ENCODE results near the gene SIMC1. TPM values are rescaled to one million over a fixed set of nuclear protein-coding genes. Genes with fewer than 3 reads are reported as not detected.
A peak's percentile ranks its signal among the peaks of the same experiment; 100 is the strongest.

SIMC1 gene
- total RNA-seq, 1 donor, result 11.0 TPM

DNA sequence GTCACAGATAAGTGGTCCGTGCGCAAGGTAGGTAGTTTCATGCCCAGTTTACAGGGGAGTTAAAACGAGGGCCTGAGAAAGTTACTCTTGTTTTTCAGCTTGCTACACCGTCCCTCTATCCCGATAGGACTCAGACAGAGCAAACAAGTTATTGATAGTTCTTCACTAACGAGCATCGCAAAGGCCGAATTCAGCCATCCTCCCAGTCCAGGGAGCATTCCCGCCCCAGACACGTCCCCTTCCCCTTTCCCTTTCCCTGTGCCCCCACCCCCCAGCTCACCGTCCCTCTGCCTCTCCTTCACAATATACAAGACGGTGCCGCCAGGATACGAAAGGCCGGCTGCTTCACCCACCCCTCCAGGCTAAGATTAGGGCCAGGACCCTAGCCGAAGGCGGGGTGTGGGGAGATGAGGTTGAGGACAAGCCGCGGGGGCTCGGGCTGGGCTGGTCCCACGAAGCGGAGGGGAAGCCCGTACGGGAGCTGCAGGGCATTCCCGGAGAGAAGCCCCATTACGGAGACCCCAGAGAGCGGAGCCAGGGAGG lies 122.7 kb downstream of the SIMC1 start:
- DNase-seq (ENCODE audit: low read depth in 2 of 3, low spot score in 2 of 3), result peak in 1 of 3 donors; percentile 11

DNA sequence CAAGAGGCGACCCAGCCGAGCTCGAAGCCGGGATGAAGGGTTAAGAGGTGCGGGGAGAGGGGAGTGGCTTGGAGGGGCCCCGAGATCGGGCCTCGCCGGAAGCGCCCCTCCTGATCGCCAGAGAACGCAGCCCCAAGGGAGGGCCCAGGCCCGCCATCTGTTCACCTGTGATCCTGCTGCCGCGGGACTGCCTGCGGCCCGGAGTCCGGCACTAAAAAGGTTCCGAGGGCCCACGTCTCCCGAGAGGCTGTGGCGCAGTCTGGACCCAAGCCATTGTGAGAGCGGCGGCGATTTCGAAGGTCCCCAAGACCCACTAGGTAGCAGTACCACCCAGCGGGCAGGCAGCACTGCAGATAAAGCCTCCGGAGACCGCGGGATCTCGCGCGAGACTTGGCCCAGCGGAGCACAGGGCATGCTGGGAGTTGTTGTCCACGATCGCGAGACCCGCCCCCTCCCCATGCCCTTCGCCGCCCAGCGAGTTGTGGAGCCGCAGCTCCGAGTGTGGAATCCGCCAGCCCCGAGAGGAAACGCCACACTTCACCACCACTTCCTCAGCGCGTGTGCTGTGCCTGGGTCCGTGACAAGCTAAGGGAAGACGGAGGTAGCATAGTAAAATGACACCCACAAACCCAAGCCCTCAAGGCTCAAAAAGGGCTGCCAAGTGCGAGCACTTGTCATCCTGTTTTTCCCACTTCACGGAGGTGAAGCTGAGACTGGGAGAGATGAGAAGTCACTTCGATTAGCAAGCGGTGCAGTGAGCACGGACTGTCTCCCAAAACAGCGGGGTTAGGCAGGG lies 123.4 kb downstream of the SIMC1 start, which contains the start of gene KIAA1191:
Gene KIAA1191, minus strand, starts transcription at position 328 of the 796 bp plus-strand sequence. CDS start 2,256 bp downstream, outside the sequence.
- peak; percentile 84 to 95 (median 95) for DNase-seq (ENCODE audit: low read depth in 2 of 3, low spot score in 2 of 3)

DNA sequence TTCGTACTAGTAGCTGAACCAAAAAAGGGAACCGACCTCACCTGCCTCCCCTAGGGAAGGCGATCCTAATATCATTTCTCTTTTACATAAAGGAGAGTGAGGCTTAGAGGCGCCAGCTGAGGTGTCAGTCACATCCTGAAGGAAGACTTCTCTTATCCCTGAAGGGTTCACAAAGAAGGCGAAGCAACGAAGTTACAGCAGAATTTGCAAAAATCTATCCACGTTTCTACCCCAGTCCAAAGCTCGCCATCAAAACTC lies 123.9 kb downstream of the SIMC1 start:
- no peak for DNase-seq (ENCODE audit: low read depth in 2 of 3, low spot score in 2 of 3)

DNA sequence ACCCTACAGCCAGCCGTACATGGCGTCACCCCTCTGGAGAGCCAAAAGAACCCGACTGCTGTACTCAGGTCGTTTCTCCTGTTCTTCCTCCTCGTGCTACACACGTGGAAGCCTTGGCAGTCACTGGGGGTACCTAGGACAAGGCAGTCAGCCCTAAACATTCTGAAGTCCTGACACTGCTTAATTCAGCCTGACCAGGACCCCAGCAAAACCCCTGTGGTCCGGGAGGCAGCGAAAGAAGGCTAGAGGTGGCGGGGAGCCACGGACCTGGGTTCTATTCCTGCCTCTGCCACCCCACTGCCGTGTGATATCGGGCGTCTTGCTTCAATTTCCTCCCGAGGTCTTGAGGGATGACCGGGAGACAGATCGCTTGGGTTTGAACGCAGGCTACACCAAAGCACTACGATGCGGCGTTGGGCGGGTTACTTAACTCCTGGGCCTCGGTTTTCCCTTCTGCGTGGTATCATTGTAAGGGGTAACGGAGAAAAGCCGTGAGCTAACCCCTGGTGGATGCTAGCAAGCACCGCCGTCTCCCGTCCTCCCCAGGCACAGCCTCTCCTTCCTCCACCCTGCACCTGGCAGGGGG lies 126.6 kb downstream of the SIMC1 start:
- DNase-seq (ENCODE audit: low read depth in 2 of 3, low spot score in 2 of 3), result no peak

- DNase-seq (ENCODE audit: low read depth in 2 of 3, low spot score in 2 of 3), result peak in 2 of 3 donors; percentile 21 to 31
These were observed 127.4 kb downstream of the SIMC1 start, which contains the start of gene ARL10 for GRCh38 chr5:176365351-176366231. Gene ARL10, plus strand, starts transcription at chr5:176365487. Its CDS starts 77 bp downstream, at chr5:176365564.

DNA sequence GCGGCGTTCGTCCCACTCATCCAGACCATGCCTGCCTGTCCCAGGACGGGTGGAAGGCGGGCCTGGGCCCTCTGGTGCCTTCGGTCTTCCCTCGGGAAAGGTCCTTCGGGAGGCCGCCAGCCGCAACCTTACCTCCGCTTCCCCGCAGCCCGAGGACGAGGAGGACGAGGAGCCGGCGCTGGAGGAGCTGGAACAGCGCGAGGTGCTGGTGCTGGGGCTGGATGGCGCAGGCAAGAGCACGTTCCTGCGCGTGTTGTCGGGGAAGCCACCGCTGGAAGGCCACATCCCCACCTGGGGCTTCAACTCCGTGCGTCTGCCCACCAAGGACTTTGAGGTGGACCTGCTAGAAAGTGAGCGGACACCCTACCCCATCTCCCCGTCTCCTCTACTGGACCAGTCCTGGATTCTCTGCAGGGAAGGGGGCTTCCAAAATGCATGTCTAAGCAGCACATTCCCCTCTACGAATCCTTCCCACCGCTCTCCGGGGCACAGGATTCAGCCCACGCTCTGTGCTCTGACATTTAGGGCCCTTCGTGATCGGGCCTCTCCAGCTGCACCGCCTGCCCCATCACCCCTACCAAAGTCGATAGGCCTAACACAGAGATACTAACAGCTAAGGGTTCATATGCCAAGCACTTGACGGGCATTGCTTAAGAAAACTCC lies 128.1 kb downstream of the SIMC1 start:
- no peak for DNase-seq (ENCODE audit: low read depth in 2 of 3, low spot score in 2 of 3)

GRCh38 chr5:176368726-176369125 lies 130.5 kb downstream of the SIMC1 start:
- no peak for DNase-seq (ENCODE audit: low read depth in 2 of 3, low spot score in 2 of 3)

GRCh38 chr5:176369934-176370711 lies 131.9 kb downstream of the SIMC1 start:
- DNase-seq (ENCODE audit: low read depth in 2 of 3, low spot score in 2 of 3), result no peak

- no peak for DNase-seq (ENCODE audit: low read depth in 2 of 3, low spot score in 2 of 3)
These were observed 133.7 kb downstream of the SIMC1 start for GRCh38 chr5:176371621-176372539.

DNA sequence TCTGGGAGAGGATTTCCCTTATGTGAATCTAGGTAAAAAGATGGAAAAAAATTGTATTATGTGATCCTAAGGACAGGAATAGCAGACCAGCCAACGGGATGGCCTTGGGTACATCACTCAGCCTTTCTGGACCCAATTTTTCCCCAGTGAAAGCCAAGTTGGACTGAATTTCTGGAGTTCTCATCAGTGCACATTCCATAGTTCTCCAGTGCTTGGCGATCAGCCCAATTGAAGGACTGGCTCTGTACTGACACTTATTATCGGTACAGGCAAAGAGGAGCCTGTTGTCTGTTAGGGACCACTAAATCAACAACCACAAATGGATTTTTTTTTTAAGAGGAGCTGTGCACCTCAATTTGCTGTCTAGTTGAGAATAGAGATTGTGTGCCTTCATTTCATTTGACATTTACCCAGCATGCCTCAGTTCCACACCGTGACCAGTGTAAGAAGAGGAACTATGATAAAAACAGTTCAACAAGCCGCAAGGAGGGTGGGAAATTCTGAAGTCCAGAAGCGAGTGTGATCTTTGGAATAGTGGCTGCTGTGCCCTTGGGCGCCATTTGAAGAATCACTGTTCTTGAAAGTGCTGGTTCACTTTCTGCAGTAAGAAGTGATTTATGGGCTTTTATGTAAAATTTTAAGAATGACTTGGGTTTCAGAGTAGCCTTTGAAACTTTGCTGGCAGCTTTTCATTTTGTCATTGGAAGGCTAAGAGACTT lies 135.0 kb downstream of the SIMC1 start:
- peak in 2 of 3 donors; percentile 9 to 41 for DNase-seq (ENCODE audit: low read depth in 2 of 3, low spot score in 2 of 3)

DNA sequence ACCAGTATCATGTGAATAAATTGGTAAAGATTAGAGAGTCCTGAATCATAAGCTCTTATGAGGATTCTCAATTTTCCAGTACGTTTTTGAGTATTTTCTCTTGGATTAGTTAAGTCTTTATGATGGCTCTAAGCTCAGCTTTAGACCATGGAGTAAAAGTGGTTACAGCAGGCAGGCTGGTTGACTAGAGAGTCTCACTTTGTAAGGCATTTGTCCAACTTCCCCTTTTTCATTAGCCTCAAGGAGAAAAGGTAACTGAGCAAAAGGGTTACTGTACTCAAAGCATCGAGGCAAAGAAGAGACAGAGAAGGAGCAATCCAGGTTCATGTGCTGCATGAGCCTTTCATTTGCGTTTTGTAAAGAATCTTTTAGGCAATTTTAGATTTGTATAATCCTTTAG lies 141.7 kb downstream of the SIMC1 start:
- DNase-seq (ENCODE audit: low read depth in 2 of 3, low spot score in 2 of 3), result peak in 2 of 3 donors; percentile 18 to 57

DNA sequence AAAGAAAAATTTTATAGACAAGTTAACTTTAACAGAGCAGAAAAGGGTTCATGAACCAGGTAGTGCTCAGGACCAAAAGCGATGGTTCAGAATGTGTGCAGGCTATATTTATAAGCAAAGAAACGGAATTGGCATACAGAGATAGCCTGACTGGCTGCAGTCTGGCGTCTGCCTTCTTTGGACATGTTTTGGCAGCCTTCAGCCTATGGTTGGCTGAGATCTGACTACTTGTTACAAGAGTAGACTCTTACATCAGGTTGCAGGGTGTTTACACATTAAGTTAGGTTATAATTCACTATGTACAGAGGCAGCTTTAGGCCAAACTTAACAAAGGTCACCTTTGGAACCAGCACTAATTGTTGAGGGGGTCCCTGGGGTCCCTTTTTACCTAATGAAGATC lies 143.2 kb downstream of the SIMC1 start:
- DNase-seq (ENCODE audit: low read depth in 2 of 3, low spot score in 2 of 3), result no peak

DNA sequence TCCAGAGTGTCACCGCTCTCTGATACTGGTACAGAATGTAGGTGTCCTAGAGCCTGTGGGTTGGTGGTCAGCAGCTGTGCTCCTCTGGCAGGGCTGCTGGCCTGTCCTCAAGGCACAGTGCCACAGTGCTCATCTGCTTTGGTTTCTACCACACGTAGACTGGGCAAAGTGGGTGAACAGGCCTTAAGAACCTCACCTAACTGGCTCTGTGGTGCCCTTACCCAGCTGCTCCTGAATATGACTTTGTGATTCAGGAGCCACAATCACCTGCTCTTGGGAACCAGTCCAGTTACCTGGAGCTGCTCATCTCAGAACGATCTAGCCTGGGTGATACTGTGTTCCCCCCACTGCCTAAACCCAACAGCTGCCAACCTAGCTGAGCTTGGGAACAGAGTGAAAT lies 143.8 kb downstream of the SIMC1 start:
- DNase-seq (ENCODE audit: low read depth in 2 of 3, low spot score in 2 of 3), result no peak

GRCh38 chr5:176382721-176383120 lies 144.5 kb downstream of the SIMC1 start:
- DNase-seq (ENCODE audit: low read depth in 2 of 3, low spot score in 2 of 3), result no peak

DNA sequence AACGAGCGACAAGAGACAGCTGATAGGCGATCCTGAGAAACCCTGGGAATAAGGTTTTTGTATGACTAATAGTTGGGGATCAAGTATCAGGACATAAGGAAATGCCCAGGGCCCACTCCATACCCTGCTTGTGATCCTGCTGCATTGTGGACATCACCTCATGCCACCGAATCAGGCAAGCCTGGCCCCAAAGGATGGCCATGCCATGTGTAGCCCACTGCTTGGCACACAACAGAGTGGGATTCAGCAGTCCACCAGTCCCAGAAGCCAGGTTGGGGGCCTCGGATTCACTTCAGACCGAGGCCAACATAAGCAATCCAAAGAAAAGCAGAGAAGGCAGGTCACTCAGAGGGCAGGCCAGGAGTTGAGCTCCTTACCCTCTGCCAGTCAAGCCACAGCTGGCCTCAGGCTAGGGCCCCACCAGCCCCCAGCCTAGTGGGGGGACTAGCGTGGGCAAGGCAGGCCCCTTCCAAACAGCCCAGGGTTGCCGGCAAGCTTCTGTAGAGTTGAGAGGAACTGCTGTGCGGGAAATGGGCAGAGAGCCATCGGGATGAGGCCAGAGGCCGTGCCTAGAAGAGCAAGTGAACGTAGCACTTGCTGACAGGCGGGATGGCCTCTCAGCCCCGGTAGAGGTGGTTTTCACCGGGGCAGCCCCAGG lies 145.2 kb downstream of the SIMC1 start:
- DNase-seq (ENCODE audit: low read depth in 2 of 3, low spot score in 2 of 3), result no peak

DNA sequence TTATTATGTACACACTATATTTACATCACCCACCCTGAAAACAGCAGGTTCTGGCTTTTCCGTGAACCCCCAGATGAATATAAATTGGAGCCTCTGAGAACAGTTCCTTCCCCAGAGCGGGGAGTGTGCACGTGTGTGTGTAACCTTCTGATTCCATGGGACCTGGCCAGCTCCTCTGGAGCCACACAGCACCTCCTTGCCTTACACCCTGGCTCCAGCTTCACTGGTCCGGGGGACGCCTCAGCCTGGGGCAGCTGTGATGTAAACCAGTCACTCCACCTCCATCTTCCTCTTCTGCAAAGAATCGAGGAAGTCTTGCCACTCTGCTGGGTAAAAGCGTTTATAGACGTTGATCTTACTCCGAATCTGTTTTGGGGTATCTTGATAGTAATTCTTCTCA lies 145.7 kb downstream of the SIMC1 start:
- no peak for DNase-seq (ENCODE audit: low read depth in 2 of 3, low spot score in 2 of 3)

- no peak for DNase-seq (ENCODE audit: low read depth in 2 of 3, low spot score in 2 of 3)
These were observed 146.2 kb downstream of the SIMC1 start for GRCh38 chr5:176384366-176384930.

Measured in hematopoietic multipotent progenitor cell (in vitro differentiated cells).